Thymus (tissue), 11 donors: Measurements from ENCODE around the gene MCF2L2. TPM values are rescaled to one million over a fixed set of nuclear protein-coding genes. Genes with fewer than 3 reads are reported as not detected.
A peak's percentile ranks its signal among the peaks of the same experiment; 100 is the strongest.

Experiments used
- DNase-seq, 9 donors: peaks; one replicate each; pipeline ENCODE4 v3.0.0-alpha.2; 2013; ENCODE audit warnings: low spot score in 9 of 9, low read depth in 6 of 9, missing footprints in 1 of 9
- H3K27ac ChIP-seq, 2 donors: one replicate each; pipeline ENCODE4 v1.5.1; 2013; ENCODE audit warnings: control low read depth in 1 of 2, low read depth in 1 of 2, low read length in 1 of 2, mild to moderate bottlenecking in 1 of 2, moderate library complexity in 1 of 2
- H3K27me3 ChIP-seq, 2 donors: one replicate each; pipeline ENCODE4 v1.5.1; 2013; ENCODE audit warnings: low read length in 1 of 2; ENCODE audit not compliant: control insufficient read depth in 2 of 2, insufficient read depth in 1 of 2
- H3K36me3 ChIP-seq, 2 donors: one replicate each; pipeline ENCODE4 v1.5.1; 2013; ENCODE audit warnings: low read length in 1 of 2, mild to moderate bottlenecking in 1 of 2, moderate library complexity in 1 of 2; ENCODE audit not compliant: control insufficient read depth in 2 of 2, insufficient read depth in 2 of 2
- H3K4me1 ChIP-seq, 2 donors: one replicate each; pipeline ENCODE4 v1.5.1; 2013; ENCODE audit warnings: low read length in 2 of 2; ENCODE audit not compliant: control insufficient read depth in 2 of 2, insufficient read depth in 2 of 2
- H3K4me3 ChIP-seq, 2 donors: one replicate each; pipeline ENCODE4 v1.5.1; 2013; ENCODE audit warnings: low read length in 2 of 2, control low read depth in 1 of 2, mild to moderate bottlenecking in 1 of 2
- H3K9me3 ChIP-seq, 2 donors: one replicate each; pipeline ENCODE4 v1.5.1; 2013; ENCODE audit warnings: low read length in 1 of 2, mild to moderate bottlenecking in 1 of 2; ENCODE audit not compliant: control insufficient read depth in 2 of 2, insufficient read depth in 1 of 2
- WGBS: extraction: QIAGEN DNeasy Blood & Tissue Kit; methylation state at CpG from one replicate; pipeline ENCODE4 v1.1.7; 2013; 5-methylcytosine and 5-hydroxymethylcytosine counted together
- polyA plus RNA-seq: library from polyadenylated mRNA; stranded (reverse); fragments of 200-250 nt; gene quantifications from one replicate; pipeline ENCODE4 v1.2.3, GENCODE V29; 2013
- total RNA-seq: library from RNA; stranded (reverse); fragments of 120-200 nt; gene quantifications from one replicate; pipeline ENCODE4 v1.2.4, GENCODE V29; 2013
- donor health status: healthy.

The MCF2L2 gene
- total and polyA plus RNA-seq, 2 donors = 1.0 to 1.1 TPM

DNA sequence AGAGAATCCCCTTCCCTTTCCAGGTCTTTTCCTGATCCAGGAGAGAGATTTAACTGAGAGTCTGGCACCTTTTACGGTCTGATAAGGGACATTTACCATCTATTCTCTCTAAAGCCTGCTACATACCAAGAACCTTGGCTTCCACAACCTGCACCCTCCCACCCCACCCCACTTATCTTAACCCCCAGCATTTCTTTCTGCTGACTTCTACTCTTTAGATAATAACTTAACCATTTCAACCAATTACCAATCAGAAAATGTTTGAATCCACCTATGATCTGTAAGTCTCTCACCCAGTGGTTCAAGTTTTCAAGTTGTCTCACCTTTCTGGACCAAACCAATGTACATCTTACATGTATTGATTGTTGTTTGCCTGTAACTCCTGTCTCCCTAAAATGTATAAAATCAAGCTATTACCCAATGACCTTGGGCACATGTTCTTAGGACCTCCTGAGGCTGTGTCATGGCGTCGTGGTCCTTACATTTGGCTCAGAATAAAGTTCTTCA is 74.0 kb downstream of the MCF2L2 start:
- no peak for DNase-seq
- no peak overlapping the region for H3K4me3 ChIP-seq
- H3K27me3 ChIP-seq = no peaks in the 10 kb centered on the region
- H3K4me1 ChIP-seq = peaks cover 7 to 14% of the 10 kb centered on the region in 2 donors
- no peaks in the 10 kb centered on the region for H3K9me3 ChIP-seq
- WGBS = 97% methylated on average over 3 of the region's 3 CpGs
- H3K27ac ChIP-seq = no peak overlapping the region
- no peaks in the 10 kb centered on the region for H3K36me3 ChIP-seq

DNA sequence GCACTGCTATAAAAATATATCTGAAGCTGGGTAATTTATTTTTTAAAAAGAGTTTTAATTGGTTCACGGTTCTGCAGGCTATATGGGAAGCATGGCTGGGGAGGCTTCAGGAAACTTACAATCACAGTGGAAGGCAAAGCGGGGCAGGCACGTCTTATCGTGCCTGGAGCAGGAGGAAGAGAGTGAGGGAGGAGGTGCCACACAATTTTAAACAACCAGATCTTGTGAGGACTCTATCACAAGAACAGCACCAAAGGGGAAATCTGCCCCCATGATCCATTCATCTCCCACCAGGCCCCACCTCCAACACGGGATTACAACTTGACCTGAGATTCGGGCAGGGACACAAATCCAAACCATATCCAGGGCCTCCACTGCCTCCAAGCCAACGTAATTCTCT is 75.0 kb downstream of the MCF2L2 start:
- 99% methylated on average over 7 of the region's 7 CpGs for WGBS
- H3K4me3 ChIP-seq = no peak overlapping the region
- H3K27ac ChIP-seq = no peak overlapping the region
- no peak for DNase-seq
- H3K4me1 ChIP-seq = peaks cover 8 to 14% of the 10 kb centered on the region in 2 donors
- H3K36me3 ChIP-seq = no peaks in the 10 kb centered on the region
- H3K9me3 ChIP-seq = no peaks in the 10 kb centered on the region
- H3K27me3 ChIP-seq = no peaks in the 10 kb centered on the region

DNA sequence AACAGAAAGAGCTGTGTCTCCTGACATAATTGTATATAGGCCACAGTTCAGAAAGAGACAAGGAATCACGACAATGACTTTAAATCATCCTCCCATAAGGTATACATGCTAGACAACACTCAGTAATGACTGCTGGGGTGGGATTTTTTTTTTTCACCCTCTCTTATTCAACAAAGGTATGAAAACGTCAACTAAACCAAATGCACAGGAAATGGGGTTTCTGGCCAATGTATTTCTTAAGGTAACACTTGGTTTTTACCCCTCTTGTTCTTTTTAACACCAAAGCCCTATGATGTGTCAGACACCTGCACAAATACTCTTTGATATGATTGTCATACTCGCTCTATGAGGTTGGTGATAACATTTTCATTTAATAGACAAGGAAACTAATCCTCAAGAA is 78.3 kb downstream of the MCF2L2 start:
- peak; percentile 33 to 91 (median 69) for DNase-seq
- peak overlapping the region; percentile 54 to 78 for H3K27ac ChIP-seq

DNA sequence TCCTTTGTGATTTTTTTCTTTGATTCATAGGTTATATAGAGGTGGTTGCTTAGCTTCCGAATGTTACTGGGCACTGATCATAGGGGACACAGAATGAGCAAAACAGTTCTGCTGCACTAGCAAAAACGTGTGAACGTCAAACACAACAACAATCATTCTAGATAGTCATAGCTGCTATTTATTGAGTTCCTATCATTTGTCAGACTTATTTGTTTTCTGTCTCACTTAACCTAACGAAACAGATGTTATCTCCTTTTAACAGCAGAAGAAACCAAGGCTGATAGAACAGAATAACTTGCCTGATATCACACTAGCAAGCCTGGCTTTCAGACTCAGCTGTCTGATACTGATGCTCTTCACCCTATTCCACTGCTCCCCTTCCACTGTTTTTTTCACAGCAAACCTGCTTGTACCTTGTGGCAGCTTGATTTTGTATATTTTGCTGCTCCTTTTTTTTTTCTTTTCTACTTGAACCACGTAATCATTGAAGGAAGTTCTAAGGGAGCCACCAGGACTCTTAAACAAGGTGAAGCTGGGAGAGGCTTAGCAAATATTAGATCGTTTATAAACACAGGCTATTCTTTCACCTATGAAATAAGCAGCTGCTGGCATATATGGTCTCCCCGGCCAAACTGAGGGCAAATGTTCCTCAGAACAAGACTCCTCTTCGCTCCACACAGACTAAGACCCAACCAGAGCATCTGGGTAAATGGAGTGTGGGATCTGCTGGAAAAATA is 78.8 kb downstream of the MCF2L2 start:
- Histone ChIP-seq H3K9me3 (no peaks in the 10 kb centered on the region), H3K4me3 (no peak overlapping the region), H3K27ac (peak overlapping the region; percentile 54 to 78), H3K36me3 (no peaks in the 10 kb centered on the region), H3K4me1 (peaks cover 8 to 11% of the 10 kb centered on the region in 2 donors), H3K27me3 (no peaks in the 10 kb centered on the region)
- WGBS = 61% methylated on average over 8 of the region's 8 CpGs
- DNase-seq = peak in 5 of 9 donors; percentile 13 to 43 (median 20)

More for the DNA sequence above, 78.3 kb downstream of the MCF2L2 start:
- Histone ChIP-seq H3K9me3 (no peaks in the 10 kb centered on the region), H3K36me3 (no peaks in the 10 kb centered on the region), H3K4me1 (peaks cover 8 to 11% of the 10 kb centered on the region in 2 donors), H3K27me3 (no peaks in the 10 kb centered on the region), H3K4me3 (no peak overlapping the region)
- WGBS = 15% methylated on average over 3 of the region's 3 CpGs

DNA sequence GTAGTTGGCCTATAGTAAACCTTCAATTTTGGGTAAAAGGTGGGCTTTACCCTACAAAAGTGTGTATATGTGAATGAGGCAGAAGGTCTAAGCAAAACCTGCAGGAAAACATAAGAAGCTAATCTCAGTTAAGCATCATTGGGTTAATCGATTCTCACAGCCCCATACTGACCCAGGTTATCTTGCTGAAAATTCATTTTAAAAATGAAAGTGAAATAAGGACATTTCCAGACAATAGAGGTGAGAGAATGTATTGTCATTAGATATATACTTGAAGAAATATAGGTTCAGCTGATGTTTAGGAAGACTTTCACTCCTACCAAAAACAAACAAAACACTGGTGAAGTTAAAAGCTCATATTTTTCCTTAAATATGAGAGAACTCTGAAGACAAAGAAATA is 85.6 kb downstream of the MCF2L2 start:
- H3K4me1 ChIP-seq = peaks cover 0 to 7% of the 10 kb centered on the region in 2 donors
- no peak overlapping the region for H3K4me3 ChIP-seq
- H3K9me3 ChIP-seq = no peaks in the 10 kb centered on the region
- DNase-seq = no peak
- H3K36me3 ChIP-seq = no peaks in the 10 kb centered on the region
- 85% methylated on average over 1 of the region's 1 CpG for WGBS
- no peaks in the 10 kb centered on the region for H3K27me3 ChIP-seq
- H3K27ac ChIP-seq = no peak overlapping the region

DNA sequence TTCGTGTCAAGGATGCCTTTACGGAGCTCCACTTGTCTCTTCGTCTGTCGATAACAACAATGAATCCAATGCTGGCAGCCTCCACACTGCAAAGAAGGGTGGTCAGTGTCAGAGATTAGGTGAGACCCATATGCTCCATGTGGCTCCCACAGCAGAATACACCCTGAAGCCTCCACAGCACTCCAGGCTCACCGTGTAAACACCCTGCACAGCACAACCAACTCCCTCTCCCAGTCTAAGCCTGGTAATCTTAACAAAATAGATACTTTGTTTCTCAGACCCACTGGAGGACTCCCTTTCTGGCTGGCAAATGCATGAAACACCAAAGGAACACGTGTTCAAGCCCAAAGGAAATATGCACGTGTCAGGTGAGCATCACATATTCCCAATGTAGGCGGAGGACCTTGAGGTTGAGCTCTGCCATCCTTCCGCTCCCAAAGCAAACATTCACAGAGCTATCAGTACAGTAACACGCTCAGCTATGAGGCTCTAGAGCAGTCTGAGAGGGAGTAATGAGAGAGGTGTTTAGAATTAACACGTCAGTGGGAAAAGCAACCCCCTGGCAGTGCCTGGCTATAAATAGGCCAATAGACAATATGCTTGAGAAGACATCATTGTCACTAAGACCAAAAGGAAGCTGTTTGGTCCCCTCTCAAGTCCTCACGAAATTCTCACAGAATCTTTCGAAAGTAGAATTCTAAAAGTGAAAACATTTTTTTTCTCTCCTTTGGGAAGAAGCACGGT is 86.7 kb downstream of the MCF2L2 start:
- H3K4me1 ChIP-seq = peaks cover 0 to 7% of the 10 kb centered on the region in 2 donors
- H3K27ac ChIP-seq = no peak overlapping the region
- WGBS = 92% methylated on average over 14 of the region's 14 CpGs
- no peaks in the 10 kb centered on the region for H3K9me3 ChIP-seq
- H3K27me3 ChIP-seq = no peaks in the 10 kb centered on the region
- H3K4me3 ChIP-seq = no peak overlapping the region
- H3K36me3 ChIP-seq = no peaks in the 10 kb centered on the region
- no peak for DNase-seq

DNA sequence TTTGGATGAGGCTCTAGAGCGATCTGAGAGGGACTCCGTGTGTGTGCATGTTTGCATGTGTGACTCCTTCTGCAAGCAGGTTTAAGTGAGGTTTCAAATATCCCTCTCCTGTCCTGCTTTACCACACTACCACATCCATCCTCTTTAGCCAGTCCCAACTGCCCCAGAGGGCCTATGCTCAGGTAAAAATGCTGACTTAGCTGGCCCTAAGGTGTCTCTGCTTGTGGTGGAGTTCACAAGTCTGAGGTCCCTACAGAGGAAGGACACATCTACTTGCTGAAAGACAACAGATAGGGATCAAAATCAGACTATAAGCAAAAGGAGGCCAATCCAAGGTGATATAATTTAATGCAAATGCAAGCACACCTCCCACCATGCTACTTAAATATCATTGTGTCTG is 88.2 kb downstream of the MCF2L2 start:
- DNase-seq = no peak
- Histone ChIP-seq H3K36me3 (no peaks in the 10 kb centered on the region), H3K27ac (no peak overlapping the region), H3K4me1 (peaks cover 0 to 7% of the 10 kb centered on the region in 2 donors), H3K27me3 (no peaks in the 10 kb centered on the region), H3K4me3 (no peak overlapping the region), H3K9me3 (no peaks in the 10 kb centered on the region)
- WGBS = 97% methylated on average over 2 of the region's 2 CpGs

DNA sequence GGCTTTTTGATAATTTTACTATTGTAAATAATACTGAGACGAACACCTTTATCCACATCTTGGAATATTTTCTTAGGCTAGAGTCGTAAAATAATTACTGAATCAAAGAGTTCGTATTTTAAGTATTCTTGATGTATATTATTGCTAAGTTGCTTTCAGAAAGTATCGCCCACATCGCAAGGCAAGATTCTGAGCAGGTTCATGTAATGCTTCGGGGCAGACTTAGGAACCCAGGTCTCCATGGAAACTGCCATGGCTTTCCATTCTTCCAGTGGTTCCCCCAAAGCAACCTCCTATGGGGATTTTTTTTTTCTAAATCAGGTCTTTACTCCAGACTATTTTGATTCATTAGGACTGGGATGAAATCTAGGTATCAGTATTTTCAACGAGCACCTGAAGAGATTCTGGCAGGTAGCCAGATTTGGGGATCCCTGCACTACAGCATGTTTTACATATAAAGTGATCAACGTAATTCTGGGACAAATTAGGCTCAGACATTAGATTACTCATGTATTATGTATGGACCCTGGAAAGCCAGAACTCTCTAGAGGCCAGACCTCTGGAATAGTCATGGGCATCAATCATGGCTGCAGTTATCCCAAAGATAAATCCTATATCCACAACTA is 88.8 kb downstream of the MCF2L2 start:
- 97% methylated on average over 8 of the region's 8 CpGs for WGBS
- Histone ChIP-seq H3K4me1 (peaks cover 0 to 7% of the 10 kb centered on the region in 2 donors), H3K9me3 (no peaks in the 10 kb centered on the region), H3K4me3 (no peak overlapping the region), H3K27ac (no peak overlapping the region), H3K36me3 (no peaks in the 10 kb centered on the region), H3K27me3 (no peaks in the 10 kb centered on the region)
- DNase-seq = no peak

DNA sequence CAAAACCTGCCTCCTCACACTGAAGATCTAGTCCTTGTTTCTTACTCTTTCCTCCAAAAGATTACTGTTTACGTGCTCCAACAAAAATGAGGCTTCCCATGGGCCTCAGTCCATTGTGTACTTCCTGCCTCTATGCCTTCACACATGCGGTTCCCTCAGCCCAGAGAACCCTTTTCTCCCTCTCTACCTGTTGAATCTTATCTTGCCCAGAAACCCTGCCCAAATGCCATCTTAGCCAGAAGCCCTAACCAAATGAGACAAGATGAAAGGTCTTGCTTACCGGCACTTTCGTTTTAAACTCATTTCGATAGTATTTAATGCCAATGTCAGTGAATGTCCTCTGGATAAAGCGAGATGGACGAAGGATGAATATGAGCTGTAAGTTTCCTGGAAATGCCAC is 89.9 kb downstream of the MCF2L2 start:
- no peak overlapping the region for H3K4me3 ChIP-seq
- 98% methylated on average over 7 of the region's 7 CpGs for WGBS
- DNase-seq = no peak

More for the DNA sequence above, 89.9 kb downstream of the MCF2L2 start:
- Histone ChIP-seq H3K27ac (no peak overlapping the region), H3K9me3 (no peaks in the 10 kb centered on the region), H3K36me3 (no peaks in the 10 kb centered on the region), H3K27me3 (no peaks in the 10 kb centered on the region), H3K4me1 (peaks cover 0 to 7% of the 10 kb centered on the region in 2 donors)
